Adrenal gland (tissue), 19 donors: Measurements from ENCODE around the gene SLC32A1. TPM values are rescaled to one million over a fixed set of nuclear protein-coding genes. Genes with fewer than 3 reads are reported as not detected.

Experiments
- DNase-seq, 7 donors: peaks; one replicate each; pipeline ENCODE4 v3.0.0-alpha.2; 2019 to 2020
- H3K27ac ChIP-seq, 5 donors: fragments of 200-600 bp; sonication (generic) in 4 of 5; 1 replicate in 3 of 5; 2 replicates in 2 of 5; pipeline versions ENCODE4 v1.5.1 to v1.8.0; 2016 to 2020; ENCODE audit warnings: mild to moderate bottlenecking in 1 of 5
- H3K27me3 ChIP-seq: fragments of 200-600 bp; 2 replicates; pipeline ENCODE4 v1.8.0; 2021
- H3K36me3 ChIP-seq, 2 donors: fragments of 200-600 bp; replicated peaks in 1 of 2; 1 replicate in 1 of 2; 2 replicates in 1 of 2; pipeline versions ENCODE4 v1.5.1 to v1.8.0; 2018 to 2022
- H3K4me1 ChIP-seq, 2 donors: fragments of 200-600 bp; replicated peaks in 1 of 2; 1 replicate in 1 of 2; 2 replicates in 1 of 2; pipeline versions ENCODE4 v1.5.1 to v1.8.0; 2018 to 2021
- H3K4me3 ChIP-seq, 4 donors: fragments of 200-600 bp; sonication (generic) in 3 of 4; one replicate each; pipeline ENCODE4 v1.5.1; 2016 to 2018
- H3K9me3 ChIP-seq, 3 donors: fragments of 200-600 bp; sonication (generic) in 1 of 3; replicated peaks in 1 of 3; 1 replicate in 2 of 3; 2 replicates in 1 of 3; pipeline versions ENCODE4 v1.5.1 to v1.8.0; 2016 to 2021
- POLR2A ChIP-seq, 2 donors: fragments of 450-650 bp; IDR thresholded peaks; one replicate each; pipeline ENCODE4 v1.6.1; 2017; ENCODE audit warnings: antibody characterized with exemption in 2 of 2, mild to moderate bottlenecking in 2 of 2, moderate library complexity in 1 of 2
- WGBS, 4 donors: extraction: QIAGEN DNeasy Blood & Tissue Kit in 2 of 4; methylation state at CpG; one replicate each; pipeline versions ENCODE4 v1.1.5 to v1.1.7; 2013 to 2017; 5-methylcytosine and 5-hydroxymethylcytosine counted together
- intact Hi-C, 2 donors: fragments of 100-400 bp; cut with DNase I; formaldehyde crosslinking; loops; one replicate each; pipeline versions ENCODE4 v1.14.1 to v1.15.0; 2022 to 2023
- long read RNA-seq, 10 donors: library from polyadenylated mRNA in 3 of 10; unstranded in 2 of 10; stranded (forward) in 1 of 10; transcript quantifications; one replicate each; pipeline ENCODE4 v2.0.0 and lab custom pipeline, GENCODE V29; 2021 to 2026
- polyA plus RNA-seq, 3 donors: library from polyadenylated mRNA; stranded (reverse); fragments of 200-250 nt in 2 of 3; fragments of 350-450 nt in 1 of 3; fragmentation: Illumina TruSeq in 1 of 3; extraction: RNeasy Lipid Tissue Mini Kit (QIAGEN cat#74804) in 1 of 3; gene quantifications; one replicate each; pipeline ENCODE4 v1.2.3, GENCODE V29; 2013 to 2014
- total RNA-seq, 9 donors: library from RNA; depleted of rRNA in 4 of 9; stranded (reverse); fragments of >200 nt in 4 of 9; fragments of 120-200 nt in 1 of 9; fragmentation: NEBNext Ultra II Directional in 1 of 9; extraction: Animal tissue kit (Norgen Biotek cat#: 25700) in 1 of 9; gene quantifications; one replicate each; pipeline versions ENCODE4 v1.1.0 to v1.2.4, GENCODE V29; 2013 to 2023
- TF ChIP-seq, protein P1 (sequence below), 6 experiments: fragments of 450-650 bp in 4 of 6; fragments of 200-600 bp in 2 of 6; sonication (generic) in 1 of 6; IDR thresholded peaks; 1 replicate in 5 of 6; 2 replicates in 1 of 6; pipeline versions ENCODE4 v1.5.1 to v1.8.0; 2016 to 2021; ENCODE audit warnings: antibody characterized with exemption in 6 of 6, mild to moderate bottlenecking in 2 of 6, moderate library complexity in 1 of 6
- donor health status: healthy with polysubstance abuse.
- donor health status: Bipolar disorder and iron deficiency.
- donor health status: DM: yes; HTN: yes; CAD: no.
- donor health status: DM: no; HTN: no; CAD: no.
- donor health status: DM: no; HTN: no; CAD: no.
- donor health status: DM: yes; HTN: yes; CAD: no.

The SLC32A1 gene
- not detected for total RNA-seq
- under 1 TPM in 1 of 3 donors, not detected in 2; 0.24 TPM for polyA plus RNA-seq
- long read RNA-seq, donor 1 = 0 reads
- long read RNA-seq, donor 2 = 0 reads
- long read RNA-seq, donor 3 = 0 reads
- long read RNA-seq, donor 4 = 0 reads
- long read RNA-seq, donor 5 = 0 reads
- long read RNA-seq, donor 6 = 0 reads
- long read RNA-seq, donor 7 = 0 reads
- long read RNA-seq, donor 8 = 0 reads
- long read RNA-seq, donor 9 = 0 reads
- long read RNA-seq, donor 10 = 0 reads

DNA sequence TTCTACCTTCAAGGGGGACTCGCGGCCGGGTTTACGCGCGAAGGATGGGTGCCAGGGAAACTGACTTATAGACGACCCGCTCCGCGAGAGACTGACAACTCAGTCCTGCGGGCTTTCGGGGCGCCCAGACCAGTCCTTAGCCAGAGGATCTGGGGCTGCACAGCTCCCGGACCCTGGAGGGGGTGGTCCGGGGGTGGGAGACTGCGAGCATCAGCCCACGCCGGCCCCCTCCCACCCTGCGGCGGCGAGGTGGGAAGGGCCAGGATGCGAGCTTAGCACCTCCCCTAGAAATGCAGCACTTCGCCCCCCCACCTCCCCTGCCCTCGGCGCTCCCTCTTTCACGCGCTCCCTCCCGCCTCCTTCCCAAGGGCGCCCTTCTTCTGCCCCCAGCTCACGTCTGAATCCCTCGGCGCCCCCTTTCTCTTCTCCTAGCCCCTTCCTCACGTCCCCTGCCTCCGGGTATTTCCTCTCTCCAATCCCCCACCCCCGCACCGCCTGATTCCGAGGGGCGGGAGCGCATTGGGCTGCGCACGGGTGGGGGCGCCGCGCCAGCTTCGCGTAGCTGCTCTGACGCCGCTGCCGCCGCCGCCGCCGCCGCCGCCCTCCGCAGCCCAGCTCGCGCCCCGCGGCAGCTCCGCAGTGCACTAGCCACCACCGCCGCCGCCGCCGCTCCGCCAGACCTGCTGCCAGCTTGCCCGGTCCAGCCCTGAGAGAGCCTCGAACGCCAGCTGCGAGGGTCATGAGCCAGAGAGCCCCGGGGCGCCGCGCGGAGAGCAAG, at the start of gene SLC32A1:
TSS of gene SLC32A1 (plus strand) at position 639 of the 778 bp plus-strand sequence. CDS start 239 bp downstream, outside the sequence.
- no peak for TF ChIP-seq POLR2A (IDR thresholded peaks at IDR 0.05)
- TF ChIP-seq, protein P1, sequence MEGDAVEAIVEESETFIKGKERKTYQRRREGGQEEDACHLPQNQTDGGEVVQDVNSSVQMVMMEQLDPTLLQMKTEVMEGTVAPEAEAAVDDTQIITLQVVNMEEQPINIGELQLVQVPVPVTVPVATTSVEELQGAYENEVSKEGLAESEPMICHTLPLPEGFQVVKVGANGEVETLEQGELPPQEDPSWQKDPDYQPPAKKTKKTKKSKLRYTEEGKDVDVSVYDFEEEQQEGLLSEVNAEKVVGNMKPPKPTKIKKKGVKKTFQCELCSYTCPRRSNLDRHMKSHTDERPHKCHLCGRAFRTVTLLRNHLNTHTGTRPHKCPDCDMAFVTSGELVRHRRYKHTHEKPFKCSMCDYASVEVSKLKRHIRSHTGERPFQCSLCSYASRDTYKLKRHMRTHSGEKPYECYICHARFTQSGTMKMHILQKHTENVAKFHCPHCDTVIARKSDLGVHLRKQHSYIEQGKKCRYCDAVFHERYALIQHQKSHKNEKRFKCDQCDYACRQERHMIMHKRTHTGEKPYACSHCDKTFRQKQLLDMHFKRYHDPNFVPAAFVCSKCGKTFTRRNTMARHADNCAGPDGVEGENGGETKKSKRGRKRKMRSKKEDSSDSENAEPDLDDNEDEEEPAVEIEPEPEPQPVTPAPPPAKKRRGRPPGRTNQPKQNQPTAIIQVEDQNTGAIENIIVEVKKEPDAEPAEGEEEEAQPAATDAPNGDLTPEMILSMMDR (IDR thresholded peaks at IDR 0.05) = no peak
- H3K4me1 ChIP-seq = no peaks in the 10 kb centered on the region
- WGBS, 4 donors = 1 to 2% (median 2%) methylated on average over 30 to 76 of the region's 76 CpGs; no CpG with 5 or more reads in 1 of the 4 donors
- H3K4me3 ChIP-seq = no peak within 1 kb of the TSS
- H3K9me3 ChIP-seq = no peaks in the 10 kb centered on the region
- no peak within 1 kb of the TSS for H3K27ac ChIP-seq
- DNase-seq = no peak
- H3K27me3 ChIP-seq = peaks cover 87% of the 10 kb centered on the region
- intact Hi-C loops = no loop called here
- H3K36me3 ChIP-seq = no peaks in the 10 kb centered on the region

- intact Hi-C loops = loop anchor here in 1 of 2 donors (5.0 kb wide), 1 partner anchor 278 kb away; no protein-coding TSS in a partner anchor
- no peaks in the 10 kb centered on the region for H3K9me3 ChIP-seq
- no peaks in the 10 kb centered on the region for H3K36me3 ChIP-seq
- H3K27me3 ChIP-seq = peaks cover 22% of the 10 kb centered on the region
- peak overlapping the region in 1 of 4 donors; percentile 46 for H3K4me3 ChIP-seq
- H3K27ac ChIP-seq = no peak overlapping the region
- no peak for DNase-seq
- TF ChIP-seq POLR2A (IDR thresholded peaks at IDR 0.05) = no peak
- TF ChIP-seq, protein P1 (IDR thresholded peaks at IDR 0.05) = no peak
- peaks cover 9 to 10% of the 10 kb centered on the region in 2 donors for H3K4me1 ChIP-seq
- 34 to 61% (median 43%) methylated on average over 5 to 13 of the region's 13 CpGs for WGBS, 4 donors
Observed at GRCh38 chr20:38674765-38675133, 49.5 kb upstream of the SLC32A1 start.

DNA sequence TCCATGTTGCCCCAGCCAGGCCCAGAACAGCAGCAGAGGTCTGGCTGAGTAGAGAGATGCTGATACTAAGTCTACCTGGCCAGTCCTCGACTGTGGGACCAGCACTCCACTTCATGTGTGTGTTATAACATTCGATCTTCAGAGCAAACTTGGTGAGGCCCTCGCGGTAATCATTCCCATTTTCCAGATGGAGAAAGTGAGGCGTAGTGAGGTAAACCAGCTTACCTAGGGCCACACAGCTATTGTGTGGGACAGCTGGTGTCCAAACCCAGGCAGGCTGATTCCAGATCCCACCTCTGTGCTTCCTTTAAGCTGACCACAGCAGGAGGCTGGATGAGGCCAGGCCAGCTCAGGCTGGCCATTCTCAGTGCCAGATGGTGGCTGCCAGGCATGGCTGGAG, 47.7 kb upstream of the SLC32A1 start:
- H3K27ac ChIP-seq = no peak overlapping the region
- H3K4me3 ChIP-seq = no peak overlapping the region
- 81 to 95% (median 91%) methylated on average over 2 to 5 of the region's 5 CpGs for WGBS, 4 donors
- H3K27me3 ChIP-seq = peaks cover 13% of the 10 kb centered on the region
- peaks cover 9 to 10% of the 10 kb centered on the region in 2 donors for H3K4me1 ChIP-seq
- intact Hi-C loops = loop anchor here in 1 of 2 donors (5.0 kb wide), 1 partner anchor 276 kb away; no protein-coding TSS in a partner anchor
- TF ChIP-seq, protein P1 (IDR thresholded peaks at IDR 0.05) = no peak
- TF ChIP-seq POLR2A (IDR thresholded peaks at IDR 0.05) = no peak
- H3K36me3 ChIP-seq = no peaks in the 10 kb centered on the region
- no peaks in the 10 kb centered on the region for H3K9me3 ChIP-seq
- no peak for DNase-seq

DNA sequence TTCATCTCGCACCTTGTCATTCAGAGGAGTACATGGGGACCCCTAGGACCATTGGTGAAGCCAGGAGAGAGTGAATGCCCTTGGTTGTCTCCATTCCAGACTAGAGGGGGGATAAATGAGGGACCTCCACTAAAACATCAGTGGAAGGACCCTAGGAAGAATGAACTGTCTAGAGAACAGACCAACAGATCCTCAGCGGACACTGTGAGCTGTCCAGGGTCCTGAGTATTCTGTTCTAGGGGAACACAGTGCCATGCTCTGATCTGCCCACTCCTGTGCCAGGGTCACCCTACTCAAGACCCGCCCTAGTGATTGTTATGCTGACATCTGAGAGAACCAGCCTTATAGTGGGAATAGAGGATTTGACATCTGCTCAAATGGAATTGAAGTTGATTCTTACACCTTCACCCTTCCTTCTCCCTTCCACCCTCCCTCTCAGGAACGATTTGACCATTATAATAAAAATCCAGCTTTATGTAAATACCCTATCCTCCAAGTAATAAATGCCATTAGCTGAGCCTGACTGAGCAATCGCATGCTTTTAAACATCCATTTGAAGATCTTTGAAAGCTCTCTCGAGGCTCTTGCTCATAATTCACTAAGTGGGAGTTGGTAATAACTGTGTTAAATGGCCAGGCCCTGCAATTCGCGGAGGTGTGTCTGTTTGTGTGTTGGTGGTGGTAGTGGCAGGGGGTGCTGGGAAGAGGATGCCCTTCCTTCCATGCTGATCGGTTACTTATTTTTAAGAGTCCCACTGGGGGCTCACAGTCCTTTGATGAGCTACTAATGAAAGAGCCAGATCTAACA, 43.6 kb upstream of the SLC32A1 start:
- no peak for TF ChIP-seq POLR2A (IDR thresholded peaks at IDR 0.05)
- TF ChIP-seq, protein P1 (IDR thresholded peaks at IDR 0.05) = no peak
- Histone ChIP-seq H3K27me3 (peaks cover 9% of the 10 kb centered on the region), H3K36me3 (no peaks in the 10 kb centered on the region), H3K4me1 (no peaks in the 10 kb centered on the region), H3K9me3 (no peaks in the 10 kb centered on the region), H3K27ac (no peak overlapping the region), H3K4me3 (no peak overlapping the region)
- WGBS, 4 donors = 32 to 39% (median 38%) methylated on average over 9 of the region's 9 CpGs
- peak in 6 of 7 donors; percentile 24 to 43 (median 34) for DNase-seq
- intact Hi-C loops = no loop called here
